ENCODE results near the gene C22orf23.

DNA sequence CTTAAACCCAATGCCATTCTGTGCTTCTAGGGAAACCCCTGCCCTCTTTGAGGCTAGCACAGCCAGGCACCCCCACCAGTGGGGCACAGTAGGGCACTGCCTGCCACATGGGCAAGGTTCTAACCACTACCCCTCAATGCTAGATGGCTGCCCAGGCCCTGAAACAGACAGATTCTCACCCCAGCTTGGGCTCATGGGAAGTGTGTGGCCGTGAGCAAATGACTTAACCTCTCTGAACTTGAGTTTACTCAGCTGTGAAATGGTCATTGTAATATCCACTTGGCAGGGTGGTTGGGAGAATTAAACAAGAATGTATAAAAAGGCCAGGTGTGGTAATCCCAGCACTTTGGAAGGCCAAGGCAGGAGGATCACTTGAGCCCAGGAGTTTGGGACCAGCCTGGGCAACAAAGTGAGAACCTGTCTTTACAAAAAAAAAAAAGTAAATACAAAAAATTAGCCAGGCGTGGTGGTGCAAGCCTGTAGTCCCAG is 22.4 kb downstream of the C22orf23 start:
- TF ChIP-seq, protein P1, sequence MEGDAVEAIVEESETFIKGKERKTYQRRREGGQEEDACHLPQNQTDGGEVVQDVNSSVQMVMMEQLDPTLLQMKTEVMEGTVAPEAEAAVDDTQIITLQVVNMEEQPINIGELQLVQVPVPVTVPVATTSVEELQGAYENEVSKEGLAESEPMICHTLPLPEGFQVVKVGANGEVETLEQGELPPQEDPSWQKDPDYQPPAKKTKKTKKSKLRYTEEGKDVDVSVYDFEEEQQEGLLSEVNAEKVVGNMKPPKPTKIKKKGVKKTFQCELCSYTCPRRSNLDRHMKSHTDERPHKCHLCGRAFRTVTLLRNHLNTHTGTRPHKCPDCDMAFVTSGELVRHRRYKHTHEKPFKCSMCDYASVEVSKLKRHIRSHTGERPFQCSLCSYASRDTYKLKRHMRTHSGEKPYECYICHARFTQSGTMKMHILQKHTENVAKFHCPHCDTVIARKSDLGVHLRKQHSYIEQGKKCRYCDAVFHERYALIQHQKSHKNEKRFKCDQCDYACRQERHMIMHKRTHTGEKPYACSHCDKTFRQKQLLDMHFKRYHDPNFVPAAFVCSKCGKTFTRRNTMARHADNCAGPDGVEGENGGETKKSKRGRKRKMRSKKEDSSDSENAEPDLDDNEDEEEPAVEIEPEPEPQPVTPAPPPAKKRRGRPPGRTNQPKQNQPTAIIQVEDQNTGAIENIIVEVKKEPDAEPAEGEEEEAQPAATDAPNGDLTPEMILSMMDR (IDR thresholded peaks at IDR 0.05) = no peak
- no peak for TF ChIP-seq POLR2A (IDR thresholded peaks at IDR 0.05)
